Cardiac fibroblast (primary cell): ENCODE results near the gene ZER1.

ENCODE experiments used
- DNase-seq, 2 donors: peaks; one replicate each; pipeline versions ENCODE4 v3.0.0 to v3.0.0-alpha.2; 2010; ENCODE audit warnings: low read depth in 2 of 2
- H3K4me3 ChIP-seq, 2 donors: replicated peaks in 1 of 2; 1 replicate in 1 of 2; 2 replicates in 1 of 2; pipeline ENCODE4 v1.5.1; 2011; ENCODE audit warnings: low read depth in 2 of 2, low read length in 2 of 2, mild to moderate bottlenecking in 2 of 2, moderate library complexity in 1 of 2
- TF ChIP-seq, protein P1 (sequence below): IDR thresholded peaks from one replicate; pipeline ENCODE4 v1.5.1; 2011; ENCODE audit warnings: low read depth, mild to moderate bottlenecking, low read length, inconsistent platforms

The ZER1 gene

DNA sequence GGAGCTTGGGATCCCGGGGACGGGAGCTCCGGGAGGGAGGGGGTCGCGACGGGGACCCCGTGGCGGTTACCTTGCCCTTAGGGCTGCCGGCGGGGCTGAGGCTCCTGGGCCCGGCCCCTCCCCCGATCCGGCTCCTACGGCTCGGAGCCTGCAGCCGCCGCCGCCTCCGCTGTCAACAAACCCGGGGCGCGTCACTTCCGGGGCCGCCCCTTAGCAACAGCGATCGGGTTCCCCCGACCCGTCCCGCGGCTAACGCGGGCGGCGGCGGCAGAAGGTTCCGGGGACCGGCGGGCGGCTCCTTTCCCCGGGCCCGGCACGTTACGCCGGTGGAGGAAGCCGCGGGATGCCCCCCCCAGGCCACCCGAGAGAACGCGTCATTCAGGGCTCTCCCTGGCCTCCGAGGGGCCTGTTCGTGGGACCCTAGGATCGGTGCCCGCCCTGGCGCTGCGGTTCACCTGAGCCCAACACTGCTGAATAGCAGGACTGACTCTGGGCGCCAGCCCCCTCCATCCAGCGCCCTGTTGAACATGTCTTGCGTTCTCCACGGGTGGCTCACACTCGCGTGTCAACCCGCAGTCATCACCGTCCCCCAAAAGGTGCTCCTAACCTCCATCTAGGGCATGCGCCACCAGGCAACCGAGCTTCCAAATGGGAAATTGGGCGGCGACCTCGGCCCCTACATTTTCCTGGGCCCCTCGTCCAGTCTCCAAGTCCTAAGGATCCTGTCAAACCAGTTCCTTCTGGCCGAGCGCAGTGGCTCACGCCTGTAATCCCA is at the start of gene ZER1:
TSS of gene ZER1 (minus strand) at position 183 of the 775 bp plus-strand sequence. CDS start 16,362 bp downstream, outside the sequence.
- H3K4me3 ChIP-seq, result peak within 1 kb of the TSS; percentile 97 to 98
- TF ChIP-seq, protein P1, sequence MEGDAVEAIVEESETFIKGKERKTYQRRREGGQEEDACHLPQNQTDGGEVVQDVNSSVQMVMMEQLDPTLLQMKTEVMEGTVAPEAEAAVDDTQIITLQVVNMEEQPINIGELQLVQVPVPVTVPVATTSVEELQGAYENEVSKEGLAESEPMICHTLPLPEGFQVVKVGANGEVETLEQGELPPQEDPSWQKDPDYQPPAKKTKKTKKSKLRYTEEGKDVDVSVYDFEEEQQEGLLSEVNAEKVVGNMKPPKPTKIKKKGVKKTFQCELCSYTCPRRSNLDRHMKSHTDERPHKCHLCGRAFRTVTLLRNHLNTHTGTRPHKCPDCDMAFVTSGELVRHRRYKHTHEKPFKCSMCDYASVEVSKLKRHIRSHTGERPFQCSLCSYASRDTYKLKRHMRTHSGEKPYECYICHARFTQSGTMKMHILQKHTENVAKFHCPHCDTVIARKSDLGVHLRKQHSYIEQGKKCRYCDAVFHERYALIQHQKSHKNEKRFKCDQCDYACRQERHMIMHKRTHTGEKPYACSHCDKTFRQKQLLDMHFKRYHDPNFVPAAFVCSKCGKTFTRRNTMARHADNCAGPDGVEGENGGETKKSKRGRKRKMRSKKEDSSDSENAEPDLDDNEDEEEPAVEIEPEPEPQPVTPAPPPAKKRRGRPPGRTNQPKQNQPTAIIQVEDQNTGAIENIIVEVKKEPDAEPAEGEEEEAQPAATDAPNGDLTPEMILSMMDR, result no peak
- peak; percentile 88 to 92 for DNase-seq

DNA sequence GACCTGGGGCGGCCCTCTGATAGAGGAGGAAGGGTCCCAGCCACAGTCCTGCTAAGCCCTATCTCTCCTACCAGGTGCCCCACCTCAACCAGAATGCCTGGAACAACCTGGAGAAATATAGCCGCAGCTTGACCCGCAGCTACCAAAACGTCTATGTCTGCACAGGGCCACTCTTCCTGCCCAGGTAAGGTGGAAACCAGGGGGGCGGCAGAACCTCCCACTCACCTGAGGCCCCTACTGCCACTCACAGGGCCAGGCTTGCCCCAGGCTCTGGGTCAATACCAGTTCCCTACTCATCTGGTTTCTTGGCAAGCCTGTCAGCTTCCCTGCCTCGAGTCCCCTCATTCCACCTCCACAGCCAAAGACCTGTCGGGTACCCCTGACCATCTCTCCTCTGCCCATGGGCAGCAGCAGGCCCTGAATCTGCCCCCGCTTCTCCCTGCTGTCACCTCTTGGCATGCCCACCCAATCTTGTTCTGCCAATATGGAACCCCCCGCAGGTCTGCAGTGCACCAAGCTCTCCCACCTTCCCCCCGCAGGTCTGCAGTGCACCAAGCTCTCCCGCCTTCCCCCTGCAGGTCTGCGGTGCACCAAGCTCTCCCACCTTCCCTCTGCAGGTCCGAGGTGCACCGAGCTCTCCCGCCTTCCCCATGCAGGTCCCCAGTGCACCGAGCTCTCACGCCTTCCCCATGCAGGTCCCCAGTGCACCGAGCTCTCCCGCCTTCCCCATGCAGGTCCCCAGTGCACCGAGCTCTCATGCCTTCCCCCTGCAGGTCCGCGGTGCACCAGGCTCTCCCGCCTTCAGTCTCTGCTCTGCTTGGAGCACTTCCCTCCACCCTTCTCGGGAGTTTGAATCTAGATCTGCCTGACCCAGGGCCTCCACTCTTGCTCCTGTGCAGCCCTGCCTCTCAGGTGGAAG is 49.2 kb upstream of the ZER1 start:
- DNase-seq, result no peak

DNA sequence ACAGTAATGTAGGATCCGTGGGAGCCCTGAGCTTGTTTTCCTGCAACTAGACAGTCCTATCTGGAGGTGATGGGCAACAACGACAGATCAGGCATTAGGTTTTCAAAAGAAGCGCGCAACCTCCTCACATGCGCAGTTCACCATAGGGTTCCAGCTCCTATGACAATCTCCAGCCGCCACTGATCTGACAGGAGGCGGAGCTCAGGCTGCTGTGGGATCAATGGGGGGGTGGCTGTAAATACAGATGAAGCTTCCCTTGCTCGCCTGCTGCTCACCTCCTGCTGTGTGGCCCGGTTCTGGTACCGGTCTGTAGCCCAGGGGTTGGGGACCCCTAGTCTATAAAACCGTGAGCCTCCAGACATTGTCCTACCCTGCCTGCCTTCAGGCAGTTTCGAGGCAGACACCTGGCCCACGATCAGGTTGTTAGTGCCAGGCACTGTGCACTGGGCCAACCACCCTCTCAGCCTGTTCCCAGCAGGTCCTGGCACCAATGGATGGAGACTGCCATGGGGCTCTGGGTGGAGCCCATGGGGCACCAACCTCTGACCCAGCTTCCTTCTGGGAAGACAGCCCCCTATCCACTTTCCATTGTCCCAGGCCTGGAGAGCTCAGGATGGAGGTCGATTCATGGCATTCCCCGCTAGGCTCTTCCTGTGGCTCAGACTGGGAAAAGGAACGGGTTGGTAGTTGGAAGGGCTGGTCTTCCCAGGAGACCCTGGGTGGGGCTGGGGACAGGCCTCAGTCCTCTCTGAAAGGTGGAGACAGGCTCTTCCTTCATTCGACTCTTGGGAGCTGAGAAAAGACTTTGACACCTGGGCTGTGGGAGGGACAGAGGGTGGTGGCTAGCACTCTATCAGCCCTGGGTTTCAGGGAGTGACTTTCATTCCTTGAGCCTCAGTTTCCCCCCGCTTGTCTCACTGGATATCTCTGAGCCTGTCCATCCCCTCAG is 48.3 kb upstream of the ZER1 start:
- peak overlapping the region in 1 of 2 donors; percentile 49 for H3K4me3 ChIP-seq
- DNase-seq, result peak; percentile 57 to 74
- TF ChIP-seq, protein P1, result no peak

More for the DNA sequence above, 49.2 kb upstream of the ZER1 start:
- no peak overlapping the region for H3K4me3 ChIP-seq
- TF ChIP-seq, protein P1, result no peak

DNA sequence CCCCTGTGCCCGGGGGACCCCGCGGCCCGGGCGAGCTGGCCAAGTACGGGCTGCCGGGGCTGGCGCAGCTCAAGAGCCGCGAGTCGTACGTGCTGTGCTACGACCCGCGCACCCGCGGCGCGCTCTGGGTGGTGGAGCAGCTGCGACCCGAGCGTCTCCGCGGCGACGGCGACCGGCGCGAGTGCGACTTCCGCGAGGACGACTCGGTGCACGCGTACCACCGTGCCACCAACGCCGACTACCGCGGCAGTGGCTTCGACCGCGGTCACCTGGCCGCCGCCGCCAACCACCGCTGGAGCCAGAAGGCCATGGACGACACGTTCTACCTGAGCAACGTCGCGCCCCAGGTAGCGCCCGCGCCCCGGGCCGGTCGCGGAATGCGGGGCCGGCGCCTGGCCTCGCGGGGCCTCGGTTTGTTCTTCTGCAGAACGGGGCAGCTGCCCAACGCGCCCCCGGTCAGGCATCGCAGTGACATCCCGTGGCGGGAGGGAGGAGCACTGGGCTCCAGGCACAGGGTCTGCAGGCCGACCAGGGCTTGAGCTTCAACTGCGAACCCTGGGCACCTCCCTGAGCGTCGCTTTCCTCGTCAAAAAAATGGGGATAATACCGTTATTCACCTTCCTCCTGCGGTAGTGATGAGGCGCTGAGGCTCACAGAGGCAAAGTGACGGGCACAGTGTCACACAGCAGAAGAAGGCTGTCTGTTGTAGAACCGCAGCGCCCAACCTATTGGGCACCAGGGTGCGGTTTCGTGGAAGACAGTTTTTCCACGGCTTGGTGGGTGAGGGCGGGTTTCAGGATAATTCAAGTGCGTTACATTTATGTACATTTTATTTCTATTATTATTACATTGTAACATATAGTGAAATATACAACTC is 47.4 kb upstream of the ZER1 start:
- peak in 1 of 2 donors; percentile 13 for DNase-seq
- H3K4me3 ChIP-seq, result peak overlapping the region; percentile 49 to 71
- TF ChIP-seq, protein P1, result no peak

DNA sequence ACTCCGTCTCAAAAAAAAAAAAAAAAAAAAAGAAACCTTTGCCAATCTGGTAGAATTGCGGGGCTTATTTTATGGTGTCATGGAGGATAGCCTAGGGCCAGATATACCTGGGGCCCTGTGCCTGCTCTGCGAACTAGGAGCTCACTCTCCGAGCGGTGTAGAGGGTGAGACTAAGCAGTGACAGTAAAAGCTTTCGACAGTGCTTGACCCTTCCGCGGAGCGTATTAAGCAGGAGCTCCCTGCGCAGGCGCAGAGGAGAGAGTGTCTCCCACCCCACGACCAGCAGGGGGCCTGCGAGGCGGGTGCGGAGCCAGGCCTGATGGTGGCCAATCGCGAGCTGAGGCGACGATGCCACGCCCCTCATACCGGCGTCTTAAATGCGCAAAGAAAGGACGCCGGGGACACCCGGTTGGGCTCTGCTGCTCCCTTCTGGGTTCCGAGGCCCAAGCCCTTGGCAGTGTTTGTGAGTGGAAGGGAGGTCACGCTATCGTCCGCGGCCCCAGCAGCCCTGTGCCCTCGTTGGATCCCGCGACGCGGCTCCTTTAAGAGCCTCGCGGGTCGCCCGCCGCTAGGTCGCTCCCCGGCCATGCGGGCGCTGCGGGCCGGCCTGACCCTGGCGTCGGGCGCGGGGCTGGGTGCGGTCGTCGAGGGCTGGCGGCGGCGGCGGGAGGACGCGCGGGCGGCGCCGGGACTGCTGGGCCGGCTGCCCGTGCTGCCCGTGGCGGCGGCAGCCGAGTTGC is 46.5 kb upstream of the ZER1 start, which contains the start of gene ENDOG:
TSS of gene ENDOG (plus strand) at position 402 of the 740 bp plus-strand sequence. CDS start at position 587, 185 bp downstream.
- TF ChIP-seq, protein P1, result peak; percentile 99
- H3K4me3 ChIP-seq, result peak within 1 kb of the TSS; percentile 63 to 71
- peak; percentile 97 for DNase-seq
